Psoas muscle (tissue), 8 donors: ENCODE measurements around the gene TFAP2C. TPM values are rescaled to one million over a fixed set of nuclear protein-coding genes. Genes with fewer than 3 reads are reported as not detected.
A peak's percentile ranks its signal among the peaks of the same experiment; 100 is the strongest.

Experiments used
- ATAC-seq, 4 donors: fragments of 200-7000 bp; cut with Tn5 transposase; one replicate each; pipeline ENCODE4 v1.9.1; 2020; ENCODE audit warnings: moderate library complexity in 3 of 4, mild to moderate bottlenecking in 2 of 4
- DNase-seq, 2 donors: peaks; one replicate each; pipeline ENCODE4 v3.0.0-alpha.2; 2020
- H3K27ac ChIP-seq: fragments of 200-600 bp; one replicate; pipeline ENCODE4 v1.8.0; 2022
- H3K27me3 ChIP-seq, 3 donors: fragments of 200-600 bp in 1 of 3; one replicate each; pipeline versions ENCODE4 v1.6.1 to v1.8.0; 2013 to 2022; ENCODE audit warnings: low read length in 2 of 3, mild to moderate bottlenecking in 2 of 3, moderate library complexity in 1 of 3; ENCODE audit not compliant: insufficient read depth in 3 of 3
- H3K36me3 ChIP-seq, 2 donors: fragments of 200-600 bp in 1 of 2; one replicate each; pipeline versions ENCODE4 v1.6.1 to v1.8.0; 2013 to 2022; ENCODE audit warnings: low read depth in 1 of 2, mild to moderate bottlenecking in 1 of 2, moderate library complexity in 1 of 2; ENCODE audit not compliant: insufficient read depth in 1 of 2
- H3K4me1 ChIP-seq: fragments of 200-600 bp; one replicate; pipeline ENCODE4 v1.8.0; 2022
- H3K4me3 ChIP-seq: fragments of 200-600 bp; one replicate; pipeline ENCODE4 v1.8.0; 2022; ENCODE audit warnings: mild to moderate bottlenecking
- H3K9me3 ChIP-seq: fragments of 200-600 bp; one replicate; pipeline ENCODE4 v1.8.0; 2022
- WGBS, 3 donors: extraction: QIAGEN DNeasy Blood & Tissue Kit; methylation state at CpG; one replicate each; pipeline versions ENCODE4 v1.1.6 to v1.1.7; 2013; 5-methylcytosine and 5-hydroxymethylcytosine counted together
- intact Hi-C, 2 donors: fragments of 100-400 bp; cut with DNase I; formaldehyde crosslinking; loops; one replicate each; pipeline versions ENCODE4 v1.11.0 to v1.14.2; 2022
- long read RNA-seq, 2 donors: library from polyadenylated mRNA; unstranded; transcript quantifications; one replicate each; pipeline ENCODE4 v2.0.0, GENCODE V29; 2021
- polyA plus RNA-seq, 3 donors: library from polyadenylated mRNA; stranded (reverse); fragments of 200-250 nt; gene quantifications; one replicate each; pipeline ENCODE4 v1.2.3, GENCODE V29; 2013
- total RNA-seq, 4 donors: library from RNA; stranded (reverse); fragmentation: NEBNext Ultra II Directional in 2 of 4; extraction: Animal tissue kit (Norgen Biotek cat#: 25700) in 2 of 4; gene quantifications; one replicate each; pipeline versions ENCODE4 v1.2.1 to v1.2.4, GENCODE V29; 2021 to 2023
- TF ChIP-seq, protein P1 (sequence below): fragments of 200-600 bp; IDR thresholded peaks from one replicate; pipeline ENCODE4 v1.8.0; 2022; ENCODE audit warnings: antibody characterized with exemption
- donor health status: healthy with polysubstance abuse.
- donor health status: DM: no; HTN: no; CAD: no; lungs with moderate emphysema.
- donor health status: Bipolar disorder and iron deficiency.
- donor health status: healthy.
- donor health status: DM: yes; HTN: yes; CAD: no.
- donor health status: DM: no; HTN: no; CAD: no.
- donor health status: DM: no; HTN: no; CAD: no.
- donor health status: DM: yes; HTN: yes; CAD: no.

Gene TFAP2C
- not detected for total RNA-seq
- under 1 TPM in 2 of 3 donors, not detected in 1; 0.03 to 0.04 TPM for polyA plus RNA-seq
- long read RNA-seq, donor 1 = 0 reads
- long read RNA-seq, donor 2 = 0 reads

- ATAC-seq (peak in 3 of 4 donors; percentile 45 to 60 (median 58)), DNase-seq (peak; percentile 64 to 65)
- intact Hi-C loops = no loop called here
- peaks cover 6% of the 10 kb centered on the region for H3K4me1 ChIP-seq
- WGBS, 3 donors = 0 to 2% (median 1%) methylated on average over 43 to 62 of the region's 62 CpGs
- H3K27me3 ChIP-seq = peaks cover 9 to 97% (median 50%) of the 10 kb centered on the region in 3 donors
- no peaks in the 10 kb centered on the region for H3K36me3 ChIP-seq
- no peaks in the 10 kb centered on the region for H3K9me3 ChIP-seq
- no peak within 1 kb of the TSS for H3K27ac ChIP-seq
- peak within 1 kb of the TSS; percentile 56 for H3K4me3 ChIP-seq
- TF ChIP-seq, protein P1, sequence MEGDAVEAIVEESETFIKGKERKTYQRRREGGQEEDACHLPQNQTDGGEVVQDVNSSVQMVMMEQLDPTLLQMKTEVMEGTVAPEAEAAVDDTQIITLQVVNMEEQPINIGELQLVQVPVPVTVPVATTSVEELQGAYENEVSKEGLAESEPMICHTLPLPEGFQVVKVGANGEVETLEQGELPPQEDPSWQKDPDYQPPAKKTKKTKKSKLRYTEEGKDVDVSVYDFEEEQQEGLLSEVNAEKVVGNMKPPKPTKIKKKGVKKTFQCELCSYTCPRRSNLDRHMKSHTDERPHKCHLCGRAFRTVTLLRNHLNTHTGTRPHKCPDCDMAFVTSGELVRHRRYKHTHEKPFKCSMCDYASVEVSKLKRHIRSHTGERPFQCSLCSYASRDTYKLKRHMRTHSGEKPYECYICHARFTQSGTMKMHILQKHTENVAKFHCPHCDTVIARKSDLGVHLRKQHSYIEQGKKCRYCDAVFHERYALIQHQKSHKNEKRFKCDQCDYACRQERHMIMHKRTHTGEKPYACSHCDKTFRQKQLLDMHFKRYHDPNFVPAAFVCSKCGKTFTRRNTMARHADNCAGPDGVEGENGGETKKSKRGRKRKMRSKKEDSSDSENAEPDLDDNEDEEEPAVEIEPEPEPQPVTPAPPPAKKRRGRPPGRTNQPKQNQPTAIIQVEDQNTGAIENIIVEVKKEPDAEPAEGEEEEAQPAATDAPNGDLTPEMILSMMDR = no peak
Observed at GRCh38 chr20:56628873-56629463, at the start of gene TFAP2C. Gene TFAP2C (plus strand): TSS chr20:56629306. CDS start chr20:56629545, 239 bp downstream.

GRCh38 chr20:56580226-56580625 lies 48.9 kb upstream of the TFAP2C start:
- no peaks in the 10 kb centered on the region for H3K36me3 ChIP-seq
- DNase-seq = no peak
- H3K27me3 ChIP-seq = peaks cover 0 to 2% (median 0%) of the 10 kb centered on the region in 3 donors
- no peaks in the 10 kb centered on the region for H3K9me3 ChIP-seq
- no peak for ATAC-seq
- WGBS, 3 donors = 85 to 92% (median 90%) methylated on average over 12 of the region's 12 CpGs
- intact Hi-C loops = no loop called here
- H3K27ac ChIP-seq = no peak overlapping the region
- H3K4me3 ChIP-seq = no peak overlapping the region
- TF ChIP-seq, protein P1 = no peak
- no peaks in the 10 kb centered on the region for H3K4me1 ChIP-seq

DNA sequence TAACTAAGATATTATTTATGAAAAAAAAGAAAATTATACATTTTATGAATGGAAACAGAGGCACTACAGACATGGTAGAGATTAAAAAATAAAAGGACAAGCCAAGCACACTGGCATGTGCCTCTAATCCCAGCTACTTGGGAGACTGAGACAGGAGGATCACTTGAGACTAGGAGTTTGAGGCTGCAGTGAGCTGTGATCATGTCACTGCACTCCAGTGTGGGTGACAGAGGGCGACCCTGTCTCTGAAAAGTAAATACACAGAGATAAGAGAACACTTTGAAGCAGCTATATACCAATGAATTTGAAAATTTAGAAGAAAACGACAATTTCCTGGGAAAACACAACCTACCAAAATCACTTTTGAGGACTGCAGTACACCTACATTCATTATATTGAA lies 47.4 kb upstream of the TFAP2C start:
- no peaks in the 10 kb centered on the region for H3K36me3 ChIP-seq
- intact Hi-C loops = no loop called here
- no peak overlapping the region for H3K4me3 ChIP-seq
- no peaks in the 10 kb centered on the region for H3K9me3 ChIP-seq
- no peak for ATAC-seq
- peaks cover 0 to 2% (median 0%) of the 10 kb centered on the region in 3 donors for H3K27me3 ChIP-seq
- TF ChIP-seq, protein P1 = no peak
- H3K27ac ChIP-seq = no peak overlapping the region
- H3K4me1 ChIP-seq = no peaks in the 10 kb centered on the region
- DNase-seq = no peak
- WGBS, 3 donors = 75 to 83% (median 80%) methylated on average over 2 of the region's 2 CpGs

DNA sequence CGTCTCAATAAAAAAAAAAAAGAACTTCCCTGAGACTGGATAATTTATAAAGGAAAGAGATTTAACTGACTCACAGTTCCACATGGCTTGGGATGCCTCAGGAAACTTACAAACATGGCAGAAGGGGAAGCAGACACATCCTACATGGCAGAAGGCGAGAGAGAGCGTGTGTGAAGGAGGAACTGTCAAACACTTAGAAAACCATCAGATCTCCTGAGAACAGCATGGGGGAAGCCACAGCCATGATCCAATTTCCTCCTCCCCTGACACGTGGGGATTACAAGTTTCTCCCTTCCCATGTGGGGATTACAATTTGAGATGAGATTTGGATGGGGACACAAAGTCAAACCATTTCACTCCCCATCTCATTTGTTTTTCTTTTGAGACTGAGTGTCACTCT lies 46.6 kb upstream of the TFAP2C start:
- ATAC-seq (no peak), DNase-seq (no peak)
- H3K27me3 ChIP-seq = peaks cover 0 to 2% (median 0%) of the 10 kb centered on the region in 3 donors
- WGBS, 3 donors = 47 to 61% (median 49%) methylated on average over 4 of the region's 4 CpGs
- H3K27ac ChIP-seq = no peak overlapping the region
- intact Hi-C loops = no loop called here
- no peaks in the 10 kb centered on the region for H3K9me3 ChIP-seq
- H3K4me1 ChIP-seq = no peaks in the 10 kb centered on the region
- H3K4me3 ChIP-seq = no peak overlapping the region
- no peaks in the 10 kb centered on the region for H3K36me3 ChIP-seq
- TF ChIP-seq, protein P1 = no peak

GRCh38 chr20:56584916-56585315 lies 44.2 kb upstream of the TFAP2C start:
- no peak for ATAC-seq
- H3K36me3 ChIP-seq = no peaks in the 10 kb centered on the region
- DNase-seq = no peak
- intact Hi-C loops = no loop called here
- H3K27me3 ChIP-seq = no peaks in the 10 kb centered on the region
- no peak overlapping the region for H3K27ac ChIP-seq
- H3K4me3 ChIP-seq = no peak overlapping the region
- WGBS, 3 donors = 77 to 80% (median 79%) methylated on average over 5 of the region's 5 CpGs
- H3K9me3 ChIP-seq = no peaks in the 10 kb centered on the region
- TF ChIP-seq, protein P1 = no peak
- no peaks in the 10 kb centered on the region for H3K4me1 ChIP-seq
